Measurements from ENCODE around the gene ABCF1.
"Not testable (repeated sequence)": the region's sequence is repeated elsewhere in the genome, so short reads cannot be mapped to it uniquely, and the experiment has no call there.

DNA sequence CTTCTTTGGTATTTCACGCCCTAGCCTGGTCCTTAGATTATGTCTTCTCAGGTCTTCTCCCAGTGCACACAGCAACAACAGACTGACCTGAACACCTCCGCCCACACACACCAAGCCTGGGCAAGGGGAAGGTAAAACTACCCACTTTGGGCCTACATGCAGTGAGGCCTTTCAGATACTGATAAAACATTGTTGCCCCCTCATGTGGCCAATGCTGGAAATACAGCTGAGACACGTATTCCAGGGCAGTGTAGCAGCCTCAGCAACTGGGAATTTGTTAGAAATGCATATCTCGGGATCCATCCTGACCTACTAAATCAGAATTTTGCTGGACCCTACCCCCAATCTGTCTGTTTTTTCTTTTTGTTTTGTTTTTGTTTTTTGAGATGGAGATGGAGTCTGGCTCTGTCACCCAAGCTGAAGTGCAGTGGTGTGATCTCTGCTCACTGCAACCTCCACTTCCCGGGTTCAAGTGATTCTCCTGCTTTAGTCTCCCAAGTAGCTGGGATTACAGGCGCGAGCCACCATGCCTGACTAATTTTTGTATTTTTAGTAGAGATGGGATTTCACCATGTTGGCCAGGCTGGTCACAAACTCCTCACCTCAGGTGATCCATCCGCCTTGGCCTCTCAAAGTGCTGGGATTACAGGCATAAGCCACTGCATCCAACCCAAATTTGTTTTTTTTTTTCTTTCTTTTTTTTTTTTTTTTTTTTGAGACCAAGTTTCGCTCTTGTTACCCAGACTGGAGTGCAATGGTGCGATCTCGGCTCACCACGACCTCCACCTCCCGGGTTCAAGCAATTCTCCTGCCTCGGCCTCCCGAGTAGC, 26.3 kb downstream of the ABCF1 start:
- TF ChIP-seq, protein P1, sequence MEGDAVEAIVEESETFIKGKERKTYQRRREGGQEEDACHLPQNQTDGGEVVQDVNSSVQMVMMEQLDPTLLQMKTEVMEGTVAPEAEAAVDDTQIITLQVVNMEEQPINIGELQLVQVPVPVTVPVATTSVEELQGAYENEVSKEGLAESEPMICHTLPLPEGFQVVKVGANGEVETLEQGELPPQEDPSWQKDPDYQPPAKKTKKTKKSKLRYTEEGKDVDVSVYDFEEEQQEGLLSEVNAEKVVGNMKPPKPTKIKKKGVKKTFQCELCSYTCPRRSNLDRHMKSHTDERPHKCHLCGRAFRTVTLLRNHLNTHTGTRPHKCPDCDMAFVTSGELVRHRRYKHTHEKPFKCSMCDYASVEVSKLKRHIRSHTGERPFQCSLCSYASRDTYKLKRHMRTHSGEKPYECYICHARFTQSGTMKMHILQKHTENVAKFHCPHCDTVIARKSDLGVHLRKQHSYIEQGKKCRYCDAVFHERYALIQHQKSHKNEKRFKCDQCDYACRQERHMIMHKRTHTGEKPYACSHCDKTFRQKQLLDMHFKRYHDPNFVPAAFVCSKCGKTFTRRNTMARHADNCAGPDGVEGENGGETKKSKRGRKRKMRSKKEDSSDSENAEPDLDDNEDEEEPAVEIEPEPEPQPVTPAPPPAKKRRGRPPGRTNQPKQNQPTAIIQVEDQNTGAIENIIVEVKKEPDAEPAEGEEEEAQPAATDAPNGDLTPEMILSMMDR (IDR thresholded peaks at IDR 0.05) = peak; percentile 89
- peak; percentile 41; the same call in 1 of the 2 replicates for TF ChIP-seq POLR2AphosphoS5 (IDR thresholded peaks at IDR 0.05; ENCODE audit: low read depth, low read length)
- not testable (repeated sequence) for TF ChIP-seq TCF7L2 (IDR thresholded peaks at IDR 0.05; ENCODE audit: low read depth, low read length)
